HG03354 (cell line): Measurements from ENCODE around the gene KIAA1328.

Source experiments
- ATAC-seq: cut with Tn5 transposase; IDR thresholded peaks from one replicate; pipeline ENCODE4 v1.9.1; 2021; ENCODE audit warnings: mild to moderate bottlenecking; ENCODE audit not compliant: unreplicated experiment, poor library complexity, severe bottlenecking

Gene KIAA1328

DNA sequence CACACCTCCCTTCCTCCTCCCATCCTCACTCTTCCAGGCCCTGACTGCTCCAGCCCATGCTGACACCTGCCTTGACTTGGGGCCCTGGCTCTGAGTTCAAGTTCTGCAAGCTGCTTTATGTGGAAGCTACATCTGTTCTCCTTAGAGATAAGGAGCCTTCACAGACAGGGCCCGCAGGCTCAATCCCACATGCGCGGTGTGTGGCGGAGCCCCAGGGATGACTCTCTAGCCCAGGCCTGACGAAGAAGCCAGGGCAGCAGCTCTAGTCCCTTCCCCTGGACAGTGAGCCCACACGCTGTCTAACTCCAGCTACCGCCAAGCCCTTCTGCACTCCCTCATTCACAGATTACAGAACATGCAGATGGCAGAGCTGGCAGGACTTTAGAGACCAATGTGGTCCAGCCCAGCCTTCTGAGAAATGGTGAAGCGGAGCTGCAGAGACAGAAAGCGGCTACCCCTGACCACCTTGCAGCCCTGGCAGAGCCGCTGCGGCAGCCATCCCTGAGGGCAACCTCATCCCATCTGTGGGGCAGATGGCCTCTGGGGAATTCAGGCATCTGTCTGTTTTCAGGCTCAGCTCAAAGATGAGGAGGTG is 432.4 kb downstream of the KIAA1328 start:
- no peak for ATAC-seq

DNA sequence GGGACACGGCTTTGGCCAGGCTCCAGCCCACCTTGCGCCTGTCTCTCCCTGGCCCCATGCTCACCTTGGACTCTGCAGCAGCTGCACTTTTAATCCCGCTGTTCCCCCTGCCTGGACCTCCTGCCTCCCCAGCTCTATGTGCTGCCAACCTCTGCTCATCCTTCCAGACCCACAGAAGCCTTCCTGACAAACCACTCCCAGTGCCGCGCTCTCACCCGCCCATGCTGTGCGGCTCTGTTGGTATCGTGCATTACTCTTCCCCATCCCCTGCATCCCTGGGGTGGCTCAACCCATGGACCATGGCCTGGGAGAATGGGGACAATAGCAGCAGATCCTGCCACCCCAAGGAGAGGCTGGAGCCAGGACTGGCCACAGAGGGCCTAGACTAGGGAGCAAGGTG is 433.1 kb downstream of the KIAA1328 start:
- ATAC-seq, result no peak

DNA sequence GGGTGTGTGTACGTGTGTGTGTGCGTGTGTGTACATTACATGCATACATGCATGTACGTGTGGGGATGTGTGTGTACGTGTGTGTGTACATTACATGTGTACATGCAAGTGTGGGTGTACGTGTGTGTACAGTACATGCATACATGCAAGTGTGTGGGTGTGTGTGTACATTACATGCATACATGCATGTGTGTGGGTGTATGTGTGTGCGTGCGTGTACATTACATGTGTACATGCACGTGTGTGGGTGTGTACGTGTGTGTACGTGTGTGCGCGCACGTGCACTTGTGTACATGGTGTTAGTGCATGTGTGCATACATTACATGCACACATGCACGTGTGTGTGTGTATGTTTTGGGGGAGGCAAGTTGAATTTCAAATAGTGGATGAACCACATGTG is 436.0 kb downstream of the KIAA1328 start:
- no peak for ATAC-seq

DNA sequence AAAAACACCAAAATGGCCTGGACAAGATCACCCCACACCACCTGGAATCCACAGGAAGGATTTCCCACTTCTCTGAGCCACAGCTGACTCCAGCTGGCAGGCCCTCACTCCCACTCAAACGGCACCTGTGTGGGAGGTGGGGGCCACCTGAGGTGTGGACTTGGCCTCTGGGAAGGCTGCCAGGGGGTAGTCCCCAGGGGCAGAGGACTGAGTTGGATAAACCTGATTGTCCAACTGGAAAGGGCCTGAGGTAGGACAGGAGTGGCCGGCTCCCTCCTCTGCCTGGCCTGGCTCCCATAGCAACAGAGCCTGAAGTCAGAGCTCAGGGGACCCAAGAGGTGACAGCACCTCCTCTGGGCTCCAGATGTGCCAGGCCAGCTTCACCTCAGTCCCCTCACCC is 436.5 kb downstream of the KIAA1328 start:
- no peak for ATAC-seq

DNA sequence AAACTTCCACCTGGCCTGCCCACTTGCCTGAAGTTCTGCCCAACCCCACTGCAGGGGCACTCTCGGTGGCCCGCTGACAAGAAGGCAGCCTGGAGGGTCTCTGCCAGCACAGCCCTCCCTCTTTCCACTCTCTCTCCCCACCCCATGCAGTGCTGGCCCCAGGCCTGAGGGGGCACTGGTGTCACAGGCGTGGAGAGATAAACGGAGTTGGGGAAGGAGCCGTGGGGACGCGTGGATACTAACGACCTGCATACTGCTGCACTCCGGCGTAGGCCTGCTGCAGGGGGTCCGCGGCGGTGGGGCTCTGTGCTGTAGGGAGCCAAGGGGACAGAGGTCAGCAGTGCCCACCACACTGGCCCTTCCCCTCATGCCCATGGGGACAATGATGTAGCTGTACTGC is 437.4 kb downstream of the KIAA1328 start:
- ATAC-seq, result no peak

DNA sequence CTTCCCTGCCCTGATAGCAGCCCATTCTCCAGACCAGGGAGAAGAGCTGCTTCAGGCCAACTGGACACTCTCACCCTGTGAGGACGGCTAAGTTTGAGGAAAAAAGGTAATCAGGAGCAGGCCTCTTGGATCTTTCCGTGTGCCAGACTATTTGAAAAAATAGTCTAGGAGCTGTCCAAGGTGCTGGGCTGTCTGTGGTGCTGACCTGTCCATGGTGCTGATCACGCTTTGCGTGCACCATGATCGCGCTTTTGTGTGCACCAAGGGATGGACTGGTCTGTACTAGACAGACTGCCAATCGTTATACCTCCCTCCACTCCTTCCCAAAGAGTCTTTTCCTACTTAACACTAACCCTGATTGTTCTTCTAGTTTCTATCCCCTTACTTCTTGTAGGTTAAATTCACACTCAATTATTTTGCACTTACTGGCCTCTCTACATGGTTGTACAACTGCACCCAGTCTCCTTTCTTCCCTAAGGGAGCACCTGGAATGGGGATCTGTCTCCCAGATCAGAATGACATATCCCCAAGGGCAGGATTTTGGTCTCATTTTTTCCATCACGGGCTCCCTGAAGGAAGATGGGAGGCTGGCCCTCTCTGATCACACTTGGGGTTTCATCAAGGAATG is 441.2 kb downstream of the KIAA1328 start:
- no peak for ATAC-seq

DNA sequence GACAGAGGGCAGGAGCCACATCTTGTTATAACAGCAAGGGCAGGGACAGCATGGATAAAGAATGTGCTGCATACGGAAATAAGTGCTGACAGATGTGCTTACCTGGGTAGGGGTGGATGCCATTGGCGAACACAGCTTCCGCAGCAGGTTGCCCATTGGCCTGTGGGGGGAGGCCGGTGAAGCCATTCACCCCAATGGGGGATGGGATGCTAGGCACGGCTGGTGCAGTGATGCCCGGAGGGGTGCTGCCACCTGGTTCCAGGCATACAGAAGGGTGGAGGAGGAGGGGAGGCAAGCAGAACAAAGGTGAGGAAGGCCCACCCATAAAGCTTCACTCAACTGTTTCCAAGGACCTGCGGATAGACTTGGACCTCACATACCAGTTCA is 441.7 kb downstream of the KIAA1328 start:
- no peak for ATAC-seq

DNA sequence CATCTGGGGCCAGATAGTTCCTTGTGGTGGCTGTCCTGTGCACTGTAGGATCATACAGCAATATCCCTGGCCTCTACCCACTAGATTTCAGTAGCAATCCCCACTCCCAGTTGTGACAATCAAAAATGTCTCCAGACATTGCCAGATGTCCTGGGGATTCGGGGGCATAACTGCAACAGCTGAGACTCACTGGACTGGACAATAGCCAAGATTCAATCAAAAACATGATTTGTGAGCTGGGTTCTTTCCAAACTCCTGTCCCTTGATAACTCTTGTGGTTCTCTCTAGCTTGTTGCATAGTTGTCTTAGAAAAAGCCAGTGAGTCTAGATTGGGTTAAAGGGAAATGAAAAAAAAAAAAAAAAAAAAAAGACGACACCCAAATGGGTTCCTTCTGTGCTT is 443.3 kb downstream of the KIAA1328 start:
- no peak for ATAC-seq

DNA sequence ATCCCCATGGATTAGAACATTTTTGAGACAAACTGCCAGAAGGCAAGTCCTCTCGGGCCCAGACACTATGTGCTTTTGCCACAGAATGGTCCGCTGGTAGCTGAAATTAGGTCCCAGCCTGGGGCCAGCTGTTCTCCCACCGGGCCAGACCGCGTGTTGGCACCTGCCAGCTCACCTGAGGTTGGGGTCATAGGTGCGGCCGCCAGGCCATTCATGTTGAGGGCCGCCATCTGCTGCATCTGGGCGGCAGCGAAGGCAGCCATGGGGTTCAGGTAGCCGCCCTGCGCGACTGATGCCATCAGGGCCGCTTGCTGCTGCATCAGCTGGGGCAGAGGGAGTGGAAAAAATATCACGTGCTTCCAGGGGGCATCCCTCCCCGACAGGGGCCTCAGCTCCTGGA is 443.9 kb downstream of the KIAA1328 start:
- ATAC-seq, result no peak

DNA sequence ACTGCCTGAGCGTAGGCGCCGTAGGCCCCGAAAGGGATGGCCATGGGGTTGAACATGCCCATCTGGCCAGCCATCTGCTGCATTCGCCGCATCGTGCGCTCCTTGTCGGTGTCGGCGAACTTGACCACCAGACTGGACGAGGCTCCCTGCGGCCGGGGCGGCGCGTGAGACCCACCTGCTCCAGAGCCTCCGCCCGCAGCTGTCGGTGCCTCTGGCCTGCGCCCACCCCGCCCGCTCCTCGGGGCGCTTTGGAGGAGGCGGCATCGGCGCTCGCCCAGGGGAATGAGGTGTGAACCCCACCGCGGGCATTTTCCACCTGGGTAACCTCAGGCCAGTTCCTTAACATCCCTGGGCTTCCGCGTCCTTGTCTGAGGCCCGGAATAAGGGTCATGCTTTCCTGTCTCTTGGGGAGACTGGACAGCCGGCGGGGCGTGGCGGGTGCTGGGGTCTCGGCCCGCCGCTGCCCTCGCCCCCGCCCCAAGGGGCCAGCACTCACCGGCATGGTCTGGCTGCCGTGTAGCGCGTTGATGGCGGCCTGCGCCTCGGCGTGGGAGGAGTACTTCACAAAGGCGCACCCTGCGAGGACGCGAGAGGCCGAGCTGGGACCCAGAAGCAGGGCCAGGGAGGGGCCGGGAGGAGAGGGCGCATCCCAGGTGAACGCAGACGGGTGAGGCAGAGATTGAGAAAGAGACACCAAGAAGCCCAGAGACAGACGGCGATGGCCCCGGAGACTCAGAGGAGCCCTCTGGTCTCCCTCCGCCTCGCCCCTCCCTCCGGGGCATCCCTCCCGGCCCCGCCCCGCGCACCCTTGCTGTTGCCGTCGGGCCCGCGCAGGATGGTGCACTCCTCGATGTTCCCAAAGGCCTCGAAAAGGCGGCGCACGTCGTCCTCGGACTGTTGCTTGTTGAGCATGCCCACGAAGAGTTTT is 445.6 kb downstream of the KIAA1328 start:
- no peak for ATAC-seq

DNA sequence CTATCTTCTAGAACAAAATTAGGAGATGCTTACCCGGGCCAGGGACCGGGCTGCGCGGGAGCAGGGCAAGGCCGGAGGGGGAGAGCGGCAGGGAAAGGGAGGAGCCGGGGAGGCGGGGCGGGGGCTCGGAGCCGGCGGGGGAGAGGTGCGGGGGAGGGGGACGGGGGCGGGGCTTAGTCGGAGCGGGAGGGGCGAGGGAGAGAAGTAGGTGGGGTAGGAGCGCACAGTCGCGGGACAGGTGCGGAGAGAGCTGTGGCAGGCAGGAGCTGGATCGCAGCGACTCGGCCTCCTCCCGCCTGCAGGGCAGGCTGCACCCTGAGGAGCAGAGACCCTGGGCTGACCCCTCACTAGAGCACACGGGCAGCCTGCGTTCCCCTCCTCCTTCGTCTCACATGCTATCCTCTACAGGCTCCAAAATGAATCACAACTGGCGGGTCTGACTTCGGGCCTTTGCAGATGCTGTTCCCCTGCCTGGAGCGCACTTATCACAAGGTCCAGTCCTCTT is 446.4 kb downstream of the KIAA1328 start:
- ATAC-seq, result no peak

DNA sequence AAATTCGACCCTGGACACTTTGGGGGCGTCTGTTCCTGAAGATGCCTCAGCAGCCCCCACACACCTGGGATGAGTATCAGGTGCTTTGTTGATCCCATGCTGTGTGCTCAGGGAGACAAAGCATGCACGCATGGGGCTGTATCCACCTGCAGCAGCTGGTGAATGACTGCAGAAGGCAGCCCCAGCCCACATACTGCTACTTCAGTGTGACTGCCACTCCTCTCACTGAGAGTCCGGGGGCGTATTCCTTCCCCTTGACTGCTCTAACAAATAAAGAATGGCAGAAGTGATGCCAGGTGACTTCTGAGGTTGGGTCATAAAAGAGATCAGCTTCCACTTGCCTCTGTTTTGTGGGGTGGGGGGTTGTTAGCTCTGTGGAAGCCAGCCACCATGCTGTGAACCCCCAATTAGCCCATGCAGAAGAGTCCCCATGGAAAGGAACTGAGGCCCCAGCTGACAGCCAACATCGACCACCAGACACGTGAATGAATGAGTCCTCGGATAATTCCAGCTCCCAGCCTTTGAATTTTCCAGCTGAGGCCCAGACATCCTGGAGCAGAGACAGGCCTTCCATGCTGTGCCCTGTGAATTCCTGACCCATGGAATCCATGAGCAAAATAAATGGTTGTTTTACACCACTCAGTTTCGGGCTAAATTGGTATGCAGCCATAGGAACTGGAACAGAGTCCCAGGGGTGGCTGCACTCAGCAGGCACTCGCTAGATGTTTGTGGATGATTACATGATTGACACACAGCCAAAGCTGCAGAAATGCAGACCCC is 447.4 kb downstream of the KIAA1328 start:
- no peak for ATAC-seq

DNA sequence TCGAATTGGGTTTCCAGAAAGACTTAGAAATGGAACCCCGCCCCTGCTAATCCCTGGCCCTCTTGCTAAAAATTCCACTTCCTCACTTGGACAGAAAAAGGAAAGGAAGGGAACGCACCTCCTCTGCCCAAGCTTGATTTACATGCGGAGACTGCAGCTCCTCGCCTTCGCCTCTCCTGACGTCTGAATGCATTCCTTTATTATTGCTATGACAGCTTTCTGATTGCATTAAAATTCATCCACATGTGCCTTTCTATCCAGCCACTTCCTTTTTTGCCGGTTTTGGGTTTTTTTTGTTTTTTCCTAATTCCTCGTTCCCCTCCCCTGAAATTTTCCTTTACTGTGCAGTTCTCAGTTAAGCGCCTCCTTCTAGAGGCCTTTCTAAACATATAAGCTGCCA is 448.9 kb downstream of the KIAA1328 start:
- no peak for ATAC-seq
